Stimulated activated CD4-positive, alpha-beta T cell treated with anti-CD3 and anti-CD28 coated beads, TNF-alpha, amount 100 ng/mL, for 4 hours (primary cell): ENCODE results near the gene MAP3K20.
"Not testable (repeated sequence)": the region's sequence is repeated elsewhere in the genome, so short reads cannot be mapped to it uniquely, and the experiment has no call there.

Source experiments
- DNase-seq, 3 experiments: peaks; one replicate each; pipeline ENCODE4 v3.0.0-alpha.2; 2020; ENCODE audit warnings: low read depth in 3 of 3

MAP3K20 gene

GRCh38 chr2:173087793-173088496, 12.3 kb downstream of the MAP3K20 start:
- DNase-seq = no peak

GRCh38 chr2:173090276-173090877, 14.7 kb downstream of the MAP3K20 start:
- no peak for DNase-seq

GRCh38 chr2:173090973-173091660, 15.5 kb downstream of the MAP3K20 start:
- no peak for DNase-seq

- no peak for DNase-seq
These were observed 16.3 kb downstream of the MAP3K20 start for GRCh38 chr2:173091910-173092309.

GRCh38 chr2:173092844-173093402, 17.3 kb downstream of the MAP3K20 start:
- no peak for DNase-seq

GRCh38 chr2:173093617-173094016, 18.0 kb downstream of the MAP3K20 start:
- not testable (repeated sequence) for DNase-seq

- DNase-seq = no peak
These were observed 19.1 kb downstream of the MAP3K20 start for GRCh38 chr2:173094731-173095130.

GRCh38 chr2:173095356-173095755, 19.7 kb downstream of the MAP3K20 start:
- no peak for DNase-seq

- no peak for DNase-seq
These were observed 23.6 kb downstream of the MAP3K20 start for GRCh38 chr2:173099271-173099670.

GRCh38 chr2:173099804-173100203, 24.2 kb downstream of the MAP3K20 start:
- DNase-seq = no peak

- no peak for DNase-seq
These were observed 26.0 kb downstream of the MAP3K20 start for GRCh38 chr2:173101687-173102086.

GRCh38 chr2:173104156-173104555, 28.5 kb downstream of the MAP3K20 start:
- DNase-seq = no peak

- no peak for DNase-seq
These were observed 31.4 kb downstream of the MAP3K20 start for GRCh38 chr2:173106959-173107628.

GRCh38 chr2:173107629-173108022, 32.0 kb downstream of the MAP3K20 start:
- no peak for DNase-seq

GRCh38 chr2:173109253-173110188, 33.9 kb downstream of the MAP3K20 start:
- no peak for DNase-seq

GRCh38 chr2:173117678-173118077, 42.0 kb downstream of the MAP3K20 start:
- DNase-seq = no peak

GRCh38 chr2:173118395-173118794, 42.7 kb downstream of the MAP3K20 start:
- no peak for DNase-seq

- no peak for DNase-seq
These were observed 43.6 kb downstream of the MAP3K20 start for GRCh38 chr2:173119069-173119807.

GRCh38 chr2:173119944-173120343, 44.3 kb downstream of the MAP3K20 start:
- no peak for DNase-seq

GRCh38 chr2:173122936-173123335, 47.3 kb downstream of the MAP3K20 start:
- DNase-seq = no peak
